ENCODE data around the gene ADAMTS16.

DNA sequence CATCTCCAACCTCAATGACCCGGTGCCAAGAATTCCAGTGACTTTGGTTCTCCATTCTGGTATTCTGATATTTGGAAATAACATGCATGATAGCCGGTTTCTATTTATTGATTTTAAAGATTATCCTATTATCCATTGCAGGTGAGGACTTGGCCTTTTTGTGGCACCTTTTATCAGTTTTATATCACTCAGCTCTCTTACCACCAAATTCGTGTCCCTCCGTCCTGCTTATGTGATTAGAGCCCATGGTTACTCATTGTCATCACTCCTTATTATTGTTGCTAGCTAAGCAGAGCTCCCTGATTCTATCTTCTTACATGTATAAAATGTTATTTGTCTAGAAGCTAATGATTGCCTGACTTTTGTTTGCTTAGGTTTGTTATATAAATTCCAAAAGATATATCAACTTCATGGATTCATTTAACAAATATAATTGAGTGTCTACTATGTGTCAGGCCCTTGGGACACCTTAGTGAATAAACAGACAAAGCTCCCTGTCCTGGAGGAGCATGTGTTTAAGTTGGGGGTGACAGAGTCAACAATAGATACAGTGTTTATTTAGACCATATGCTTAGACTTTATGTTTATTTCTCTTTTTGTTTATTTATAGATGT is 138.2 kb downstream of the ADAMTS16 start:
- TF ChIP-seq POLR2AphosphoS5 (IDR thresholded peaks at IDR 0.05; ENCODE audit: borderline replicate concordance, low read depth, low read length) (no peak), EZH2 (IDR thresholded peaks at IDR 0.05) (no peak), FOXP2 (optimal IDR thresholded peaks at IDR 0.05; ENCODE audit: control extremely low read depth, extremely low read length, insufficient read depth) (no peak)
